Loucy (cell line): ENCODE results near the gene CASZ1.

ENCODE experiments used
- EZH2phosphoT487 ChIP-seq: fragments of 200-600 bp; IDR thresholded peaks from 2 replicates; pipeline ENCODE4 v1.6.1; 2018; ENCODE audit warnings: antibody characterized with exemption, mild to moderate bottlenecking, moderate library complexity, borderline replicate concordance
- TF ChIP-seq, protein P1 (sequence below): fragments of 200-600 bp; sonication (generic); conservative IDR thresholded peaks from 2 replicates; pipeline ENCODE4 v1.5.1; 2014; ENCODE audit warnings: mild to moderate bottlenecking, antibody characterized with exemption, low read length

DNA sequence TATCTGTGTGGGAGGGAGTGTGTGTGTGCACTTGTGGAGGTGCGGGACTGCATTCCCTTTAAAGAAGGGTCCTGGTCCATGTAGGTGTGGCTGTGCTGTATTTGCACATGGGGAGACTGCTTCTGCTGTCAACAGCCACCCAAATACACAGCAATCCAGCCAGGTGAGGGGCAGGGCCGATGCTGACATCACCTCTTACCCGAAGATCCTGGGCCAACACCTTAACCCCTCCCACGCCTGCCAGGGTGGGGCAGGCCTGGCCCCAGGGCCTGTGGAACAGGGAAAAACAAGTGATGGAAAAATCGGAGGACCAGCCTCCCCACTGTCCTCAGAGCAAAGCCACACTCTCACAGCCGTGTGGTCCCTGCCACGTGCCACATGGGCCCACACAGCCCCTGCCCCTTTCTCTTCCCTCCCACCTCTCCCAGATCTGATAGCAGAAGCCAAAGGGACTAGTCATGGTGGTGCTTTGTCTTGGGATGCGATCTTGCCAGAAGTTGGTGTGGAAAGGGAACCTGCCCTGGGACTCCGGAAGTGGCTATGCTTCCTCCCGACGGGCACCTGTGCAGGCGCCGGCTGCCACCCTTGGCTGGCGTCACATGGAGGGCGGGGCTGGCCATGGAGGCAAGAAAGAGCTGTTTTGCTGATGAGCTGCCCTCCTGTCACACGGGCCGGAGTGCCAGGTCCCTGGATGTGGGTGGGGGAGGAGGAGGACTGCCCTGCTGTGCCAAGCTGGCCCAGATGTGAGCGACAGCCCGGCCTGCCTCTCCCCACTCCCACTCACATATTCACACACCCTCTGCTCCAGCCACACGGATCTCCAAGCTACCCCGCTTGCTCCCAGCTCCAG, 7.8 kb upstream of the CASZ1 start:
- TF ChIP-seq, protein P1, sequence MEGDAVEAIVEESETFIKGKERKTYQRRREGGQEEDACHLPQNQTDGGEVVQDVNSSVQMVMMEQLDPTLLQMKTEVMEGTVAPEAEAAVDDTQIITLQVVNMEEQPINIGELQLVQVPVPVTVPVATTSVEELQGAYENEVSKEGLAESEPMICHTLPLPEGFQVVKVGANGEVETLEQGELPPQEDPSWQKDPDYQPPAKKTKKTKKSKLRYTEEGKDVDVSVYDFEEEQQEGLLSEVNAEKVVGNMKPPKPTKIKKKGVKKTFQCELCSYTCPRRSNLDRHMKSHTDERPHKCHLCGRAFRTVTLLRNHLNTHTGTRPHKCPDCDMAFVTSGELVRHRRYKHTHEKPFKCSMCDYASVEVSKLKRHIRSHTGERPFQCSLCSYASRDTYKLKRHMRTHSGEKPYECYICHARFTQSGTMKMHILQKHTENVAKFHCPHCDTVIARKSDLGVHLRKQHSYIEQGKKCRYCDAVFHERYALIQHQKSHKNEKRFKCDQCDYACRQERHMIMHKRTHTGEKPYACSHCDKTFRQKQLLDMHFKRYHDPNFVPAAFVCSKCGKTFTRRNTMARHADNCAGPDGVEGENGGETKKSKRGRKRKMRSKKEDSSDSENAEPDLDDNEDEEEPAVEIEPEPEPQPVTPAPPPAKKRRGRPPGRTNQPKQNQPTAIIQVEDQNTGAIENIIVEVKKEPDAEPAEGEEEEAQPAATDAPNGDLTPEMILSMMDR, result no peak
- no peak for TF ChIP-seq EZH2phosphoT487
